Astrocyte (in vitro differentiated cells and primary cell): ENCODE results near the gene ABCC3. TPM values are rescaled to one million over a fixed set of nuclear protein-coding genes. Genes with fewer than 3 reads are reported as not detected.
A peak's percentile ranks its signal among the peaks of the same experiment; 100 is the strongest.

ENCODE experiments used
- DNase-seq: peaks from one replicate; pipeline ENCODE4 v3.0.0-alpha.2; 2010; ENCODE audit warnings: low read depth
- FAIRE-seq: peaks from 2 replicates; lab custom pipeline; 2011; peaks lifted over from hg19 to GRCh38; lab: Jason Lieb, UNC
- H2AFZ ChIP-seq: 2 replicates; pipeline ENCODE4 v1.6.0; 2012; ENCODE audit warnings: low read depth, low read length, inconsistent platforms
- H3K27ac ChIP-seq: 2 replicates; pipeline ENCODE4 v1.5.1; 2011; ENCODE audit warnings: low read depth, low read length, inconsistent platforms
- H3K27me3 ChIP-seq: 2 replicates; pipeline ENCODE4 v1.6.0; 2011; ENCODE audit warnings: low read length, inconsistent platforms; ENCODE audit not compliant: insufficient read depth
- H3K36me3 ChIP-seq: 2 replicates; pipeline ENCODE4 v1.5.1; 2011; ENCODE audit warnings: low read length, inconsistent platforms; ENCODE audit not compliant: insufficient read depth
- H3K4me1 ChIP-seq: 2 replicates; pipeline ENCODE4 v1.5.1; 2011; ENCODE audit warnings: low read length, inconsistent platforms; ENCODE audit not compliant: insufficient read depth
- H3K4me2 ChIP-seq: 2 replicates; pipeline ENCODE4 v1.6.0; 2012; ENCODE audit warnings: low read length, inconsistent platforms
- H3K4me3 ChIP-seq: 2 replicates; pipeline ENCODE4 v1.5.1; 2011; ENCODE audit warnings: low read depth, mild to moderate bottlenecking, low read length, inconsistent platforms; ENCODE audit not compliant: insufficient read depth
- H3K79me2 ChIP-seq: 2 replicates; pipeline ENCODE4 v1.6.0; 2012; ENCODE audit warnings: mild to moderate bottlenecking, low read length, inconsistent platforms; ENCODE audit not compliant: insufficient read depth
- H3K9ac ChIP-seq: 2 replicates; pipeline ENCODE4 v1.6.0; 2012; ENCODE audit warnings: mild to moderate bottlenecking, low read length, inconsistent platforms
- H3K9me3 ChIP-seq: 2 replicates; pipeline ENCODE4 v1.5.1; 2012; ENCODE audit warnings: low read depth, mild to moderate bottlenecking, low read length, inconsistent platforms; ENCODE audit not compliant: insufficient read depth
- H4K20me1 ChIP-seq: 2 replicates; pipeline ENCODE4 v1.6.0; 2012; ENCODE audit warnings: low read length, inconsistent platforms; ENCODE audit not compliant: insufficient read depth
- H3K27ac Mint-ChIP-seq: one replicate; pipeline ENCODE4 v1.8.0; 2021; ENCODE audit warnings: mild to moderate bottlenecking, mixed read lengths; ENCODE audit not compliant: unreplicated experiment
- H3K27me3 Mint-ChIP-seq: one replicate; pipeline ENCODE4 v1.8.0; 2021; ENCODE audit warnings: low read depth, mixed read lengths; ENCODE audit not compliant: unreplicated experiment
- H3K36me3 Mint-ChIP-seq: one replicate; pipeline ENCODE4 v1.8.0; 2021; ENCODE audit warnings: low read depth, mixed read lengths; ENCODE audit not compliant: unreplicated experiment
- H3K4me1 Mint-ChIP-seq: one replicate; pipeline ENCODE4 v1.8.0; 2021; ENCODE audit warnings: low read depth, mixed read lengths; ENCODE audit not compliant: unreplicated experiment
- H3K4me3 Mint-ChIP-seq: one replicate; pipeline ENCODE4 v1.8.0; 2021; ENCODE audit warnings: mild to moderate bottlenecking, moderate library complexity, mixed read lengths; ENCODE audit not compliant: unreplicated experiment
- H3K9me3 Mint-ChIP-seq: one replicate; pipeline ENCODE4 v1.8.0; 2021; ENCODE audit warnings: mild to moderate bottlenecking, mixed read lengths; ENCODE audit not compliant: unreplicated experiment
- CTCF ChIP-seq: IDR thresholded peaks from 2 replicates; pipeline ENCODE4 v1.5.1; 2011; ENCODE audit warnings: low read depth, mild to moderate bottlenecking, inconsistent platforms, low read length, moderate library complexity; ENCODE audit not compliant: insufficient read depth
- EZH2 ChIP-seq: IDR thresholded peaks from 2 replicates; pipeline ENCODE4 v1.6.1; 2012; ENCODE audit warnings: mild to moderate bottlenecking, low read length, inconsistent platforms; ENCODE audit not compliant: insufficient read depth
- total RNA-seq: library from RNA; stranded (reverse); gene quantifications from 2 replicates; pipeline ENCODE4 v1.2.1, GENCODE V29; 2021

The ABCC3 gene
- total RNA-seq, 1 donor from 2014 or later = 0.41 TPM

- no peak overlapping the region for H2AFZ ChIP-seq
- no peaks in the 10 kb centered on the region for H3K36me3 Mint-ChIP-seq
Observed at GRCh38 chr17:50601823-50602375, 32.8 kb upstream of the ABCC3 start.

GRCh38 chr17:50602836-50603235 lies 31.8 kb upstream of the ABCC3 start:
- Mint-ChIP-seq H3K27me3 (peaks cover 47% of the 10 kb centered on the region), H3K9me3 (no peaks in the 10 kb centered on the region), H3K4me3 (no peak overlapping the region), H3K27ac (no peak overlapping the region), H3K4me1 (peaks cover 8% of the 10 kb centered on the region), H3K36me3 (no peaks in the 10 kb centered on the region)
- FAIRE-seq (no peak), DNase-seq (no peak)
- Histone ChIP-seq H3K27me3 (no peaks in the 10 kb centered on the region), H3K4me2 (no peak overlapping the region), H3K4me3 (no peak overlapping the region), H3K4me1 (peaks cover 8% of the 10 kb centered on the region), H2AFZ (no peak overlapping the region), H3K79me2 (no peaks in the 10 kb centered on the region), H3K36me3 (no peaks in the 10 kb centered on the region), H3K9ac (no peak overlapping the region), H3K9me3 (no peaks in the 10 kb centered on the region), H3K27ac (no peak overlapping the region), H4K20me1 (no peaks in the 10 kb centered on the region)
- TF ChIP-seq EZH2 = no peak
- TF ChIP-seq CTCF = no peak

More at GRCh38 chr17:50601823-50602375, 32.8 kb upstream of the ABCC3 start:
- Histone ChIP-seq H3K4me3 (no peak overlapping the region), H3K36me3 (no peaks in the 10 kb centered on the region), H3K9me3 (no peaks in the 10 kb centered on the region), H3K4me1 (peaks cover 8% of the 10 kb centered on the region), H3K4me2 (no peak overlapping the region), H3K9ac (no peak overlapping the region), H4K20me1 (no peaks in the 10 kb centered on the region), H3K27ac (no peak overlapping the region), H3K27me3 (no peaks in the 10 kb centered on the region), H3K79me2 (no peaks in the 10 kb centered on the region)
- no peak for FAIRE-seq
- H3K4me1 Mint-ChIP-seq = peaks cover 8% of the 10 kb centered on the region
- no peak for TF ChIP-seq EZH2
- no peak for TF ChIP-seq CTCF
- H3K27ac Mint-ChIP-seq = peak overlapping the region; percentile 85
- DNase-seq = no peak
- no peaks in the 10 kb centered on the region for H3K9me3 Mint-ChIP-seq
- peaks cover 39% of the 10 kb centered on the region for H3K27me3 Mint-ChIP-seq
- no peak overlapping the region for H3K4me3 Mint-ChIP-seq

- no peak overlapping the region for H3K4me3 Mint-ChIP-seq
- Histone ChIP-seq H3K4me3 (no peak overlapping the region), H4K20me1 (no peaks in the 10 kb centered on the region), H3K27me3 (no peaks in the 10 kb centered on the region), H2AFZ (no peak overlapping the region), H3K27ac (no peak overlapping the region), H3K9me3 (no peaks in the 10 kb centered on the region), H3K36me3 (no peaks in the 10 kb centered on the region), H3K79me2 (no peaks in the 10 kb centered on the region), H3K9ac (no peak overlapping the region), H3K4me1 (peaks cover 8% of the 10 kb centered on the region), H3K4me2 (no peak overlapping the region)
- peaks cover 48% of the 10 kb centered on the region for H3K27me3 Mint-ChIP-seq
- no peak overlapping the region for H3K27ac Mint-ChIP-seq
- no peak for FAIRE-seq
- H3K9me3 Mint-ChIP-seq = no peaks in the 10 kb centered on the region
- DNase-seq = no peak
- peaks cover 8% of the 10 kb centered on the region for H3K4me1 Mint-ChIP-seq
- TF ChIP-seq EZH2 = no peak
- TF ChIP-seq CTCF = no peak
- H3K36me3 Mint-ChIP-seq = no peaks in the 10 kb centered on the region
Observed at GRCh38 chr17:50603340-50603739, 31.3 kb upstream of the ABCC3 start.
